ENCODE data around the gene FCRLB.
"Not testable (repeated sequence)": the region's sequence is repeated elsewhere in the genome, so short reads cannot be mapped to it uniquely, and the experiment has no call there.

The FCRLB gene

DNA sequence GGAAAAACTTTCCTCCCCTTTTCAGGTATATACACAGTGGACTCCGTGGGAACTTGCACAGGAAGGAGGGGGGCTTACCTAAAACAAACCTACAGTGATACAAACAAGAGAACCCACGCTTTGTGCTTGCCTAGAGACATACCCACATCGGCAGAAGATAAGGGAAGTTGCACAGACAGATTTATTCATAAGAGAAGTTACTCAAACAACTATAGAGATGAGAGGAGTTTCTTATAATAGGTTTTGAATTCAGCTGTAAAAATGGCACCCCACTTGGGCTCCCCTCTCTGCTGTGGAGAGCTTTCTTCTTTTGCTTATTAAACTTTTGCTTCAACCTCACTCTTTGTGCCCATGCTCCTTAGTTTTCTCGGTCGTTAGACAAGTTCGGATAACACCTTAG lies 26.5 kb downstream of the FCRLB start:
- Histone ChIP-seq H3K27ac (no peak overlapping the region), H3K4me3 (no peak overlapping the region)
- TF ChIP-seq, protein P1, sequence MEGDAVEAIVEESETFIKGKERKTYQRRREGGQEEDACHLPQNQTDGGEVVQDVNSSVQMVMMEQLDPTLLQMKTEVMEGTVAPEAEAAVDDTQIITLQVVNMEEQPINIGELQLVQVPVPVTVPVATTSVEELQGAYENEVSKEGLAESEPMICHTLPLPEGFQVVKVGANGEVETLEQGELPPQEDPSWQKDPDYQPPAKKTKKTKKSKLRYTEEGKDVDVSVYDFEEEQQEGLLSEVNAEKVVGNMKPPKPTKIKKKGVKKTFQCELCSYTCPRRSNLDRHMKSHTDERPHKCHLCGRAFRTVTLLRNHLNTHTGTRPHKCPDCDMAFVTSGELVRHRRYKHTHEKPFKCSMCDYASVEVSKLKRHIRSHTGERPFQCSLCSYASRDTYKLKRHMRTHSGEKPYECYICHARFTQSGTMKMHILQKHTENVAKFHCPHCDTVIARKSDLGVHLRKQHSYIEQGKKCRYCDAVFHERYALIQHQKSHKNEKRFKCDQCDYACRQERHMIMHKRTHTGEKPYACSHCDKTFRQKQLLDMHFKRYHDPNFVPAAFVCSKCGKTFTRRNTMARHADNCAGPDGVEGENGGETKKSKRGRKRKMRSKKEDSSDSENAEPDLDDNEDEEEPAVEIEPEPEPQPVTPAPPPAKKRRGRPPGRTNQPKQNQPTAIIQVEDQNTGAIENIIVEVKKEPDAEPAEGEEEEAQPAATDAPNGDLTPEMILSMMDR (IDR thresholded peaks at IDR 0.05): no peak
- DNase-seq (ENCODE audit: low spot score): no peak

DNA sequence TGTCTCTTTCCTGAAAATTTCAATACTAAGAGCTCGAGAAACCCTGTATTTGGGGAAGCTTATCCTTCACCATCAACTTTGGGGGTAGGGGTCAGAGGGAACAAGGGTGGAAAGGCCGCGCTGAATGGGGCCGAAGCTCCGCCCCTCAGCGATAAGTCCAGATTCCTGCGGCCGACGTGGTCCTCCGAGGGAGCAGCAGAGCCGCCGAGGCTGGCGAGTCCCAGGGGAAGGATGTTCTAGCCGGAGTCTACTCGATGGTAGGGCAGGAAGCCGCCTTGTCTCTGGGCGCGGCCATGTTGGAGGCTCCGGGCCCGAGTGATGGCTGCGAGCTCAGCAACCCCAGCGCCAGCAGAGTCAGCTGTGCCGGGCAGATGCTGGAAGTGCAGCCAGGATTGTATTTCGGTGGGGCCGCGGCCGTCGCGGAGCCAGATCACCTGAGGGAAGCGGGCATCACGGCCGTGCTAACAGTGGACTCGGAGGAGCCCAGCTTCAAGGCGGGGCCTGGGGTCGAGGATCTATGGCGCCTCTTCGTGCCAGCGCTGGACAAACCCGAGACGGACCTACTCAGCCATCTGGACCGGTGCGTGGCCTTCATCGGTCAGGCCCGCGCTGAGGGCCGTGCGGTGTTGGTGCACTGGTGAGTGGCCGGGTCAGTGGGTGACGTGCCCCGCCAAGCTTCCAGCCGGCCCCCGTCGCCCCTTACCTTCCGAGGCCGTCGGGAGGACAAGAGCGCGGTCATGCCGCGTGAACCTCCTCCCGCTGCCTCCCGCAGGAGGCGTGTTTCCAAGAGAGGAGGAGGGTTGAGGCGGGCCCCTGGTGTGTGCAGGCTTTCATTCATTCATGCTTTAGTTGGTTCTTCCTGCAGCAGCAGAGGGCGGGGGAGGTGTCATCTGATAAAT lies 28.4 kb downstream of the FCRLB start, which contains the start of gene DUSP12:
DUSP12 (plus strand) TSS at position 278 of the 899 bp plus-strand sequence; CDS start at position 294, 16 bp downstream.
- peak within 1 kb of the TSS; percentile 72 to 96 for H3K27ac ChIP-seq
- TF ChIP-seq, protein P1 (IDR thresholded peaks at IDR 0.05): no peak
- H3K4me3 ChIP-seq: peak within 1 kb of the TSS; percentile 96
- peak; percentile 96 for DNase-seq (ENCODE audit: low spot score)

DNA sequence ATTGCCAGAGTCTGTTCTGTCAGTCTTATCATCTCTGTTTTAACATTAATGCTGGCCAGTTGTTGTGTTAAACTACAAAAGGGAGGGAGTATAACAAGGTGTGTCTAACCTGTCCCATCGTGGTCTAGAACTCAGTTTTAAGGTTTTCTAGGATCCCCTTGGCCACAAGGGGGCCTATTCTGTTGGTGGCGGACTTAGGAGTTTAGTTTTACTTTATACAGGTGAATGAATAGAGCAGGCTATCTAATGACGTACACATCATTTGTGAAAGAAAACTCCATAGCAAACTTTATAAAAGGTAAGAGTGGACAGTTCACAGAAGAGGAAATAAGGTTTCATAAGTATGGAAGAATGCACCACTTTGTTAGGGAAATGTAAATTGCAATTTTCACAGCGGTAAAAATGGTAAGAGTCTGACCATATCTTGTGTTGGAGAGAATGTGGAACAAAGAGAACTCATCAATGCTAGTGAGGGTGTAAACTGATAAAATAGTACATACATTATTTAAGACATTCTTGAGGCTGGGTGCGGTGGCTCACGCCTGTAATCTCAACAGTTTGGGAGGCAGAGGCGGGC lies 42.3 kb downstream of the FCRLB start:
- TF ChIP-seq, protein P1 (IDR thresholded peaks at IDR 0.05): no peak
- Histone ChIP-seq H3K4me3 (no peak overlapping the region), H3K27ac (no peak overlapping the region)
- no peak for DNase-seq (ENCODE audit: low spot score)

DNA sequence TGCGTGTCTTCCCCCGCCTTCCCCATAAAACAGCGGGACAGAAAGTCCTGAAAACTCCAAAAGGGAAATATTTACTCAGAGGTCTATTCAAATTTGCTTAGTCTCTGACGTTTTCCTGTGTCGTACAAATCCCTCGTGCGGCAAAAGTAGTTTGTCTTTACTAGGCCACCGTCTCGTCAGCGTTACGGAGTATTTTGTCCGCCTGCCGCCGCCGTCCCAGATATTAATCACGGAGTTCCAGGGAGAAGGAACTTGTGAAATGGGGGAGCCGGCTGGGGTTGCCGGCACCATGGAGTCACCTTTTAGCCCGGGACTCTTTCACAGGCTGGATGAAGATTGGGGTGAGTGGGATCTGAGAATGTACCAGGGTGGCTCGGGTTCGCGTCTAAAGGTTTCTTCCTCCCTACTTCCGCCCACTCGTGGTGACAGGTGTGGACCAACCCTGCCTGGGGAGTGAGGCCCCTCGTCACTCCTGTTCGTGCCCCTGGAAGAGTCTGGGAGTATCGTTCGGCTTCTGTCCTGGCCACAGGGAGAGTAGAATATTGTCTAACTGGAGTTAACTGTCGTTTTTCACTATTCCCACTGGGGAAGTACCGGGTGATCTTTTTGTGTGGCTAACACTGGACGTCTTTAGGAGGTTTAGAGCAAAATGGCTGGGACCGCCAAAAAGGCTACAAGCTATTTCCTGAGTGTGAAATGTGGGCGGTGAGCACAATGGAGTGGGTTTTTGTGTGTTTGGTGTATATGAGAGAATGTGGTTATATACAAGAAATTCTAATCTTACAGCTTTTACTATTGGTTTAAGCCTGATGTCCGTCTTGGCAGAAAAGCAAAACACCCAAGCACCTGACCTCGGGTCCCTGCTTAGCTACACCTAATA lies 45.0 kb downstream of the FCRLB start, which contains the start of gene ATF6:
ATF6 (plus strand) TSS at position 219 of the 880 bp plus-strand sequence; CDS start at position 260, 41 bp downstream.
- Histone ChIP-seq H3K27ac (peak within 1 kb of the TSS; percentile 91 to 93), H3K4me3 (peak within 1 kb of the TSS; percentile 91)
- TF ChIP-seq, protein P1 (IDR thresholded peaks at IDR 0.05): no peak
- peak; percentile 94 for DNase-seq (ENCODE audit: low spot score)

DNA sequence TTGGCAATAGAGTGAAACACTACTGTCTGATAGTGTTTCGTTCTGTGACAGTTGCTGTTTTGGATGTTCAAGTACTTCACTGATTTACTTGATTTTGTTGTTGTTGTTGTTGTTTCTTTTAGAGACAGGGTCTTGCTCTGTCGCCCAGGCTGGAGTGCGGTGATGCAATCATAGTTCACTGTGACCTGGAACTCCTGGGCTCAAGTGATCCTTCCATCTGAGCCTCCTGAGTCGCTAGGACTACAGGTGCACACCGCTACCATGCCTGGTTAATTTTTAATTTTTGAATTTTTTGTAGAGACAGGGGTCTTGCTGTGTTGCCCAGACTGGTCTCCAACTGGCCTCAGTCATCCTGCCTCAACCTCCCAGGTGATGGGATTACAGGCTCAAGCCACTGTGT lies 47.1 kb downstream of the FCRLB start:
- TF ChIP-seq, protein P1 (IDR thresholded peaks at IDR 0.05): no peak

DNA sequence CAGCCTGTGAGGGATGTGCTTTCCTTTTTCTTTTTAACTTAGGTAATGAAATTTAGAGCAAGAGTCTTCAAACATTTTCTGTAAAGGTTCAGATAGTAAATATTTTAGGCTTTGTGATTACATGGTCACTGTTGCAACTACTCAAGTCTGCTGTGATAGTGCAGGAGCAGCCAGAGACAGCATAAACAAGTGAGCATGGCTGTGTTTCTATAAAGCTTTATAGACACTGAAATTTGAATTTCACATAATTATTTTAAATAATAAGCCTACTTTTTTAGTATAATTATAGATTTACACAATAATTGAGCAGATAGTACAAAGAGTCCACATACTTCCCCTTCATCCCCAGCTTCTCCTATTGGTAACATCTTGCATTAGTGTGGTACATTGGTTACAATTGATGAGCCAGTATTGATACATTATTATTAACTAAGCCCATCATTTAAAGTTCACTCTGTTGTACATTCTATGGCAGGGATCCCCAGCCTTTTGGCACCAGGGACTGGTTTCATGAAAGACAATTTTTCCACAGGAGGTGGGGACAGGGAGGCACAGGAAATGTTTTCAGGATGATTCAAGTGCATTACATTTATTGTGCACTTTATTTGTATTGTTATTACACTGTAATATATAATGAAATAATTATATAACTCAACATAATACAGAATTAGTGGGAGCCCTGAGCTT lies 47.8 kb downstream of the FCRLB start:
- TF ChIP-seq, protein P1 (IDR thresholded peaks at IDR 0.05): no peak
- Histone ChIP-seq H3K27ac (no peak overlapping the region), H3K4me3 (no peak overlapping the region)
- DNase-seq (ENCODE audit: low spot score): no peak

More for the DNA sequence above, 47.1 kb downstream of the FCRLB start:
- DNase-seq (ENCODE audit: low spot score): no peak
- Histone ChIP-seq H3K27ac (no peak overlapping the region), H3K4me3 (no peak overlapping the region)

DNA sequence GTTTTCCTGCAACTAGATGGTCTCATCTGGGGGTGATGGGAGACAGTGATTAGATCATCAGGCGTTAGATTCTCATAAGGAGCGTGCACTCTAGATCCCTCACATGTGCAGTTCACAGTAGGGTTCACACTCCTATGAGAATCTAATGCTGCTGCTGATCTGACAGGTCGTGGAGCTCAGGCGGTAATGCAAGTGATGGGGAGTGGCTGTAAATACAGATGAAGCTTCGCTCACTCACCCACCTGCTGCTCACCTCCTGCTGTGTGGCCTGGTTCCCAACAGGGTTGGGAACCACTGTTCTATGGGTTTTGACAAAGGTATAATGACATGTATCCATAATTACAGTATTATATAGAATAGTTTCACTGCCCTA lies 48.3 kb downstream of the FCRLB start:
- not testable (repeated sequence) for H3K4me3 ChIP-seq; DNase-seq (ENCODE audit: low spot score); H3K27ac ChIP-seq

Measured in coronary artery (tissue), 2 donors.